Thyroid gland (tissue), 4 donors: ENCODE results near the gene WDR64. TPM values are rescaled to one million over a fixed set of nuclear protein-coding genes. Genes with fewer than 3 reads are reported as not detected.
"Not testable (repeated sequence)": the region's sequence is repeated elsewhere in the genome, so short reads cannot be mapped to it uniquely, and the experiment has no call there.

Source experiments
- DNase-seq, 2 donors: peaks; one replicate each; pipeline ENCODE4 v3.0.0-alpha.2; 2019
- H3K27ac ChIP-seq, 3 donors: fragments of 200-600 bp; sonication (generic); 1 replicate in 2 of 3; 2 replicates in 1 of 3; pipeline ENCODE4 v1.5.1; 2016 to 2019; ENCODE audit warnings: mild to moderate bottlenecking in 1 of 3, moderate library complexity in 1 of 3
- H3K27me3 ChIP-seq: fragments of 200-600 bp; sonication (generic); one replicate; pipeline ENCODE4 v1.5.1; 2019
- H3K36me3 ChIP-seq, 2 donors: fragments of 200-600 bp; sonication (generic); one replicate each; pipeline ENCODE4 v1.5.1; 2016 to 2019
- H3K4me1 ChIP-seq, 2 donors: fragments of 200-600 bp; sonication (generic); one replicate each; pipeline ENCODE4 v1.5.1; 2017 to 2019
- H3K4me3 ChIP-seq, 3 donors: fragments of 200-600 bp; sonication (generic); replicated peaks in 1 of 3; 1 replicate in 2 of 3; 2 replicates in 1 of 3; pipeline ENCODE4 v1.5.1; 2016; ENCODE audit warnings: mild to moderate bottlenecking in 1 of 3
- H3K9me3 ChIP-seq: fragments of 200-600 bp; sonication (generic); one replicate; pipeline ENCODE4 v1.5.1; 2017
- CTCF ChIP-seq, 6 experiments: fragments of 200-600 bp in 3 of 6; fragments of 450-650 bp in 3 of 6; sonication (generic) in 3 of 6; IDR thresholded peaks; one replicate each; pipeline ENCODE4 v1.5.1; 2016 to 2019; ENCODE audit warnings: antibody characterized with exemption in 6 of 6, mild to moderate bottlenecking in 2 of 6, inconsistent platforms in 1 of 6, moderate library complexity in 1 of 6
- POLR2A ChIP-seq, 2 donors: fragments of 450-650 bp; IDR thresholded peaks; one replicate each; pipeline ENCODE4 v1.6.1; 2017; ENCODE audit warnings: antibody characterized with exemption in 2 of 2, mild to moderate bottlenecking in 2 of 2, moderate library complexity in 1 of 2
- WGBS, 2 donors: methylation state at CpG; one replicate each; pipeline ENCODE4 v1.1.5; 2017; 5-methylcytosine and 5-hydroxymethylcytosine counted together
- intact Hi-C: fragments of 100-400 bp; cut with DNase I; formaldehyde crosslinking; loops from one replicate; pipeline ENCODE4 v1.15.1; 2023
- total RNA-seq, 4 donors: library from RNA; depleted of rRNA; stranded (reverse); fragments of >200 nt; gene quantifications; one replicate each; pipeline ENCODE4 v1.2.3, GENCODE V29; 2016

Gene WDR64
- total RNA-seq, 4 donors from 2014 or later: not detected

GRCh38 chr1:241724741-241725356 lies 72.8 kb downstream of the WDR64 start:
- Histone ChIP-seq H3K4me1 (no peaks in the 10 kb centered on the region), H3K9me3 (no peaks in the 10 kb centered on the region), H3K4me3 (no peak overlapping the region), H3K36me3 (no peaks in the 10 kb centered on the region), H3K27me3 (no peaks in the 10 kb centered on the region), H3K27ac (no peak overlapping the region)
- 77 to 79% methylated on average over 4 of the region's 4 CpGs for WGBS, 2 donors
- intact Hi-C loops: no loop called here
- no peak for DNase-seq
- TF ChIP-seq POLR2A (IDR thresholded peaks at IDR 0.05): no peak
- no peak for TF ChIP-seq CTCF (IDR thresholded peaks at IDR 0.05)

- Histone ChIP-seq H3K4me3 (no peak overlapping the region), H3K4me1 (no peaks in the 10 kb centered on the region), H3K27me3 (no peaks in the 10 kb centered on the region), H3K9me3 (no peaks in the 10 kb centered on the region), H3K36me3 (no peaks in the 10 kb centered on the region), H3K27ac (no peak overlapping the region)
- intact Hi-C loops: no loop called here
- DNase-seq: no peak
- TF ChIP-seq CTCF (IDR thresholded peaks at IDR 0.05) (no peak), POLR2A (IDR thresholded peaks at IDR 0.05) (no peak)
Observed at GRCh38 chr1:241730031-241730430, 78.0 kb downstream of the WDR64 start.

GRCh38 chr1:241733899-241734298 lies 81.8 kb downstream of the WDR64 start:
- H3K27ac ChIP-seq: no peak overlapping the region
- intact Hi-C loops: no loop called here
- TF ChIP-seq CTCF (IDR thresholded peaks at IDR 0.05): no peak
- no peak for TF ChIP-seq POLR2A (IDR thresholded peaks at IDR 0.05)
- no peak overlapping the region for H3K4me3 ChIP-seq
- no peaks in the 10 kb centered on the region for H3K4me1 ChIP-seq
- 78 to 94% methylated on average over 2 of the region's 2 CpGs for WGBS, 2 donors
- no peaks in the 10 kb centered on the region for H3K36me3 ChIP-seq
- no peaks in the 10 kb centered on the region for H3K27me3 ChIP-seq
- no peak for DNase-seq
- no peaks in the 10 kb centered on the region for H3K9me3 ChIP-seq

GRCh38 chr1:241734533-241734932 lies 82.5 kb downstream of the WDR64 start:
- Histone ChIP-seq H3K9me3 (no peaks in the 10 kb centered on the region), H3K36me3 (no peaks in the 10 kb centered on the region), H3K27me3 (no peaks in the 10 kb centered on the region), H3K4me3 (no peak overlapping the region), H3K27ac (no peak overlapping the region), H3K4me1 (no peaks in the 10 kb centered on the region)
- TF ChIP-seq POLR2A (IDR thresholded peaks at IDR 0.05) (no peak), CTCF (IDR thresholded peaks at IDR 0.05) (no peak)
- DNase-seq: no peak
- WGBS, 2 donors: 90% methylated on average over 5 of the region's 5 CpGs
- intact Hi-C loops: no loop called here

GRCh38 chr1:241735493-241735926 lies 83.4 kb downstream of the WDR64 start:
- H3K4me1 ChIP-seq, H3K27me3 ChIP-seq, DNase-seq, H3K27ac ChIP-seq, intact Hi-C loops, H3K36me3 ChIP-seq, H3K9me3 ChIP-seq, H3K4me3 ChIP-seq: not testable (repeated sequence)
- 66 to 84% methylated on average over 8 of the region's 8 CpGs for WGBS, 2 donors

- no peak overlapping the region for H3K4me3 ChIP-seq
- no peak for TF ChIP-seq POLR2A (IDR thresholded peaks at IDR 0.05)
- TF ChIP-seq CTCF (IDR thresholded peaks at IDR 0.05): no peak
- 75 to 82% methylated on average over 3 of the region's 3 CpGs for WGBS, 2 donors
- H3K36me3 ChIP-seq: no peaks in the 10 kb centered on the region
- DNase-seq: no peak
- H3K4me1 ChIP-seq: no peaks in the 10 kb centered on the region
- H3K27ac ChIP-seq: no peak overlapping the region
- no peaks in the 10 kb centered on the region for H3K9me3 ChIP-seq
- intact Hi-C loops: no loop called here
- no peaks in the 10 kb centered on the region for H3K27me3 ChIP-seq
Observed at GRCh38 chr1:241736387-241736786, 84.3 kb downstream of the WDR64 start.
